Liver (tissue), 9 donors: ENCODE measurements around the gene ATOH7. TPM values are rescaled to one million over a fixed set of nuclear protein-coding genes. Genes with fewer than 3 reads are reported as not detected.

Experiments
- DNase-seq: peaks from one replicate; pipeline ENCODE4 v3.0.0-alpha.2; 2017; ENCODE audit warnings: low spot score
- H3K27ac ChIP-seq, 2 donors: one replicate each; pipeline ENCODE4 v1.7.0; 2013; ENCODE audit warnings: inconsistent platforms in 2 of 2, low read length in 2 of 2, control low read depth in 1 of 2, low read depth in 1 of 2, mild to moderate bottlenecking in 1 of 2
- H3K27me3 ChIP-seq, 4 donors: one replicate each; pipeline versions ENCODE4 v1.6.1 to v1.7.0; 2013; ENCODE audit warnings: low read length in 3 of 4, inconsistent platforms in 1 of 4, mild to moderate bottlenecking in 1 of 4, moderate library complexity in 1 of 4; ENCODE audit not compliant: control insufficient read depth in 4 of 4, insufficient read depth in 4 of 4
- H3K36me3 ChIP-seq, 4 donors: one replicate each; pipeline versions ENCODE4 v1.6.1 to v1.7.0; 2013; ENCODE audit warnings: low read length in 3 of 4, mild to moderate bottlenecking in 3 of 4, low read depth in 1 of 4, moderate library complexity in 1 of 4; ENCODE audit not compliant: control insufficient read depth in 4 of 4, insufficient read depth in 3 of 4
- H3K4me1 ChIP-seq, 4 donors: one replicate each; pipeline versions ENCODE4 v1.6.1 to v1.7.0; 2013; ENCODE audit warnings: low read length in 3 of 4, mild to moderate bottlenecking in 3 of 4, moderate library complexity in 1 of 4; ENCODE audit not compliant: control insufficient read depth in 4 of 4, insufficient read depth in 4 of 4
- H3K4me3 ChIP-seq, 3 donors: one replicate each; pipeline versions ENCODE4 v1.6.1 to v1.7.0; 2013; ENCODE audit warnings: low read length in 3 of 3, control low read depth in 1 of 3, low read depth in 1 of 3, mild to moderate bottlenecking in 1 of 3
- H3K9ac ChIP-seq, 2 donors: one replicate each; pipeline ENCODE4 v1.7.0; 2013; ENCODE audit warnings: low read length in 2 of 2, mild to moderate bottlenecking in 2 of 2, moderate library complexity in 2 of 2, control low read depth in 1 of 2, low read depth in 1 of 2
- H3K9me3 ChIP-seq, 4 donors: one replicate each; pipeline versions ENCODE4 v1.6.1 to v1.7.0; 2013; ENCODE audit warnings: low read length in 3 of 4; ENCODE audit not compliant: control insufficient read depth in 4 of 4
- EGR1 ChIP-seq, 2 donors: IDR thresholded peaks; 2 replicates each; pipeline ENCODE4 v1.6.1; 2016 to 2018; ENCODE audit warnings: antibody characterized with exemption in 2 of 2, low read depth in 2 of 2
- FOXA1 ChIP-seq: IDR thresholded peaks from 2 replicates; pipeline ENCODE4 v1.6.1; 2016; ENCODE audit warnings: antibody characterized with exemption
- FOXA2 ChIP-seq: IDR thresholded peaks from 2 replicates; pipeline ENCODE4 v1.6.1; 2016; ENCODE audit warnings: antibody characterized with exemption
- GABPA ChIP-seq, 2 donors: IDR thresholded peaks in 1 of 2; conservative IDR thresholded peaks in 1 of 2; 2 replicates each; pipeline ENCODE4 v1.6.1; 2016; ENCODE audit warnings: antibody characterized with exemption in 2 of 2, mild to moderate bottlenecking in 1 of 2, moderate library complexity in 1 of 2
- HNF4A ChIP-seq, 2 donors: conservative IDR thresholded peaks; 2 replicates each; pipeline ENCODE4 v1.6.1; 2016; ENCODE audit warnings: antibody characterized with exemption in 2 of 2, mild to moderate bottlenecking in 2 of 2
- HNF4G ChIP-seq: IDR thresholded peaks from 2 replicates; pipeline ENCODE4 v1.6.1; 2016; ENCODE audit warnings: antibody characterized with exemption
- JUND ChIP-seq, 2 donors: IDR thresholded peaks; 2 replicates each; pipeline ENCODE4 v1.6.1; 2016; ENCODE audit warnings: antibody characterized with exemption in 2 of 2
- NR2F2 ChIP-seq: IDR thresholded peaks from 2 replicates; pipeline ENCODE4 v1.6.1; 2016; ENCODE audit warnings: antibody characterized with exemption
- RAD21 ChIP-seq, 2 donors: IDR thresholded peaks; 2 replicates each; pipeline ENCODE4 v1.6.1; 2016; ENCODE audit warnings: antibody characterized with exemption in 2 of 2, mild to moderate bottlenecking in 2 of 2
- RXRA ChIP-seq, 2 donors: IDR thresholded peaks; 2 replicates each; pipeline ENCODE4 v1.6.1; 2017 to 2018; ENCODE audit warnings: antibody characterized with exemption in 2 of 2, mild to moderate bottlenecking in 1 of 2
- SP1 ChIP-seq: IDR thresholded peaks from 2 replicates; pipeline ENCODE4 v1.6.1; 2018; ENCODE audit warnings: antibody characterized with exemption, mild to moderate bottlenecking
- TAF1 ChIP-seq: conservative IDR thresholded peaks from 2 replicates; pipeline ENCODE4 v1.6.1; 2016; ENCODE audit warnings: antibody characterized with exemption, mild to moderate bottlenecking
- YY1 ChIP-seq: IDR thresholded peaks from 2 replicates; pipeline ENCODE4 v1.6.1; 2016; ENCODE audit warnings: antibody characterized with exemption, mild to moderate bottlenecking
- WGBS: extraction: QIAGEN DNeasy Blood & Tissue Kit; methylation state at CpG from one replicate; pipeline ENCODE4 v1.1.7; 2013; 5-methylcytosine and 5-hydroxymethylcytosine counted together
- polyA plus RNA-seq, 2 donors: library from polyadenylated mRNA; stranded (reverse) in 1 of 2; unstranded in 1 of 2; fragments of 200-250 nt in 1 of 2; fragments of >200 nt in 1 of 2; fragmentation: Nextera tagmentation in 1 of 2; extraction: Ambion mirVana in 1 of 2; gene quantifications; one replicate each; pipeline versions ENCODE4 v1.2.1 to v1.2.3, GENCODE V29; 2013 to 2015
- total RNA-seq, 2 donors: library from RNA; depleted of rRNA; stranded (reverse); fragments of >200 nt; gene quantifications; one replicate each; pipeline ENCODE4 v1.2.3, GENCODE V29; 2014
- TF ChIP-seq, protein P1 (sequence below): fragments of 150-350 bp; IDR thresholded peaks from 2 replicates; pipeline ENCODE4 v1.5.1; 2017; ENCODE audit warnings: improper control_type of control experiment, low read depth, low read length; ENCODE audit not compliant: missing input control
- TF ChIP-seq, protein P2 (sequence below): IDR thresholded peaks from 2 replicates; pipeline ENCODE4 v1.6.1; 2016; ENCODE audit warnings: antibody characterized with exemption, mild to moderate bottlenecking
- TF ChIP-seq, protein P3 (sequence below): IDR thresholded peaks from 2 replicates; pipeline ENCODE4 v1.6.1; 2016; ENCODE audit warnings: antibody characterized with exemption
- TF ChIP-seq, protein P4 (sequence below): IDR thresholded peaks from 2 replicates; pipeline ENCODE4 v1.6.1; 2016; ENCODE audit warnings: antibody characterized with exemption
- TF ChIP-seq, protein P5 (sequence below): IDR thresholded peaks from 2 replicates; pipeline ENCODE4 v1.6.1; 2016; ENCODE audit warnings: antibody characterized with exemption
- donor health status: healthy.
- donor health status: healthy.
- donor health status: healthy.
- donor health status: healthy.
- donor health status: healthy.

The ATOH7 gene
- total and polyA plus RNA-seq, 4 donors, result 0.14 to 0.33 TPM; not detected in 2

DNA sequence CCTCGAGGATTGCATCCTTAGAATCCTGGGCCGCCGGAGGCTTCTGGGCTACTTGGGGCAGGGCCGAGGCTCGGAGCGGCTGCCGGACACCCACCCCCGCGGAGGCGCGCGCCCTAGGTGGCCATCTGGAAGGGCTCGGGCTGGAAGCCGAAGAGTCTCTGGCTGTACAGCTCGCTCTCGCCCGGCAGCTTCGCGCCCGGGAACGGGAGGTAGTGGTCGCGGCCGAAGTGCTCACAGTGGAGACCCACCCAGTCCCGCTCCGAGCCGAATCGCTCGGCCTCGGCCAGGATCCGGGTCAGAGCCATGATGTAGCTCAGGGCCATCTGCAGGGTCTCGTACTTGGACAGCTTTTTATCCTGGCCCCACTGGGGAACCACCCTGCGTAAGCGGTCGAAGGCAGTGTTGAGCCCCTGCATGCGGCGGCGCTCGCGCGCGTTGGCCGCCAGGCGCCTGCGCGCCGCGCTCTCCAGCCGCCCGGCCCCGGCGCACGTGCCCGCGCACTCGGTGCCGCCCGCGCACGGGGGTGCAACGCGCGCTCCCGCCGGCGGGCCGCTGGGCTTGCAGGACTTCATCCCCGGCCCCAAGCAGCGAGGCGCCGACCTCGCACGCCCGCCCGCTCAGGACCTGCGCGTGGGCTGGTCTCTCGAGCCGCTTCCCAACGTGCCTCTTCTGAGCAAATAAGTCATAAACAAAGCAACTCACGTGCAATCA, 652 bp downstream of the ATOH7 start:
- TF ChIP-seq, protein P1, sequence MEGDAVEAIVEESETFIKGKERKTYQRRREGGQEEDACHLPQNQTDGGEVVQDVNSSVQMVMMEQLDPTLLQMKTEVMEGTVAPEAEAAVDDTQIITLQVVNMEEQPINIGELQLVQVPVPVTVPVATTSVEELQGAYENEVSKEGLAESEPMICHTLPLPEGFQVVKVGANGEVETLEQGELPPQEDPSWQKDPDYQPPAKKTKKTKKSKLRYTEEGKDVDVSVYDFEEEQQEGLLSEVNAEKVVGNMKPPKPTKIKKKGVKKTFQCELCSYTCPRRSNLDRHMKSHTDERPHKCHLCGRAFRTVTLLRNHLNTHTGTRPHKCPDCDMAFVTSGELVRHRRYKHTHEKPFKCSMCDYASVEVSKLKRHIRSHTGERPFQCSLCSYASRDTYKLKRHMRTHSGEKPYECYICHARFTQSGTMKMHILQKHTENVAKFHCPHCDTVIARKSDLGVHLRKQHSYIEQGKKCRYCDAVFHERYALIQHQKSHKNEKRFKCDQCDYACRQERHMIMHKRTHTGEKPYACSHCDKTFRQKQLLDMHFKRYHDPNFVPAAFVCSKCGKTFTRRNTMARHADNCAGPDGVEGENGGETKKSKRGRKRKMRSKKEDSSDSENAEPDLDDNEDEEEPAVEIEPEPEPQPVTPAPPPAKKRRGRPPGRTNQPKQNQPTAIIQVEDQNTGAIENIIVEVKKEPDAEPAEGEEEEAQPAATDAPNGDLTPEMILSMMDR, result peak; percentile 21
- TF ChIP-seq, protein P2, sequence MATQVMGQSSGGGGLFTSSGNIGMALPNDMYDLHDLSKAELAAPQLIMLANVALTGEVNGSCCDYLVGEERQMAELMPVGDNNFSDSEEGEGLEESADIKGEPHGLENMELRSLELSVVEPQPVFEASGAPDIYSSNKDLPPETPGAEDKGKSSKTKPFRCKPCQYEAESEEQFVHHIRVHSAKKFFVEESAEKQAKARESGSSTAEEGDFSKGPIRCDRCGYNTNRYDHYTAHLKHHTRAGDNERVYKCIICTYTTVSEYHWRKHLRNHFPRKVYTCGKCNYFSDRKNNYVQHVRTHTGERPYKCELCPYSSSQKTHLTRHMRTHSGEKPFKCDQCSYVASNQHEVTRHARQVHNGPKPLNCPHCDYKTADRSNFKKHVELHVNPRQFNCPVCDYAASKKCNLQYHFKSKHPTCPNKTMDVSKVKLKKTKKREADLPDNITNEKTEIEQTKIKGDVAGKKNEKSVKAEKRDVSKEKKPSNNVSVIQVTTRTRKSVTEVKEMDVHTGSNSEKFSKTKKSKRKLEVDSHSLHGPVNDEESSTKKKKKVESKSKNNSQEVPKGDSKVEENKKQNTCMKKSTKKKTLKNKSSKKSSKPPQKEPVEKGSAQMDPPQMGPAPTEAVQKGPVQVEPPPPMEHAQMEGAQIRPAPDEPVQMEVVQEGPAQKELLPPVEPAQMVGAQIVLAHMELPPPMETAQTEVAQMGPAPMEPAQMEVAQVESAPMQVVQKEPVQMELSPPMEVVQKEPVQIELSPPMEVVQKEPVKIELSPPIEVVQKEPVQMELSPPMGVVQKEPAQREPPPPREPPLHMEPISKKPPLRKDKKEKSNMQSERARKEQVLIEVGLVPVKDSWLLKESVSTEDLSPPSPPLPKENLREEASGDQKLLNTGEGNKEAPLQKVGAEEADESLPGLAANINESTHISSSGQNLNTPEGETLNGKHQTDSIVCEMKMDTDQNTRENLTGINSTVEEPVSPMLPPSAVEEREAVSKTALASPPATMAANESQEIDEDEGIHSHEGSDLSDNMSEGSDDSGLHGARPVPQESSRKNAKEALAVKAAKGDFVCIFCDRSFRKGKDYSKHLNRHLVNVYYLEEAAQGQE, result no peak
- H3K27me3 ChIP-seq, result no peaks in the 10 kb centered on the region
- H3K9ac ChIP-seq, result peak overlapping the region; percentile 60 to 71
- peaks cover 3 to 15% (median 8%) of the 10 kb centered on the region in 4 donors for H3K4me1 ChIP-seq
- no peaks in the 10 kb centered on the region for H3K9me3 ChIP-seq
- H3K4me3 ChIP-seq, result peak overlapping the region; percentile 76 to 94 (median 86)
- no peaks in the 10 kb centered on the region for H3K36me3 ChIP-seq
- under 1% methylated on average over 81 of the region's 81 CpGs for WGBS
- peak; percentile 65 for DNase-seq
- H3K27ac ChIP-seq, result peak overlapping the region in 1 of 2 donors; percentile 37

DNA sequence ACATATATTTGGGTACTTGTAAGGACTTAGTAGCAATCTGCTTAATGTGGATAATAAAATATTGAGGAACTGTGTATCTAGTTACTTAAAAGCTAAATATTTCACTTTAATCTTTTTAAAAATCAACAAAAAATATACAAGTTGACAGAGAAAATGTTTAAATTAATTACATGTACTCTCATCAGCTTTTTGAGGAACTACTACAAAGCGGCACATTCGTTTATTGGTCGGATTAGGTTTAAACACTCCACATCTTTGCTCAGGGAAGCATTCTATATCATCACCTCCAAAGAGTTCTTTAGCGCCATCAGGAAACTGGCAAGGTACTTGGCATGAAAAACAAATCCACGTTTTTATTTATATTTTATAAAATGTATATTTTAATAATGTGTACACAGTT, 1.6 kb downstream of the ATOH7 start:
- TF ChIP-seq RAD21 (IDR thresholded peaks at IDR 0.05) (no peak), HNF4A (conservative IDR thresholded peaks at IDR 0.05) (no peak), YY1 (no peak), NR2F2 (no peak), RXRA (IDR thresholded peaks at IDR 0.05) (no peak), FOXA1 (no peak), EGR1 (IDR thresholded peaks at IDR 0.05; ENCODE audit: low read depth in 2 of 2) (no peak), SP1 (no peak), JUND (IDR thresholded peaks at IDR 0.05) (no peak), GABPA (IDR thresholded peaks at IDR 0.05 in 1 of 2, conservative IDR thresholded peaks at IDR 0.05 in 1 of 2) (no peak), TAF1 (no peak), FOXA2 (no peak), HNF4G (no peak)
- TF ChIP-seq, protein P3, sequence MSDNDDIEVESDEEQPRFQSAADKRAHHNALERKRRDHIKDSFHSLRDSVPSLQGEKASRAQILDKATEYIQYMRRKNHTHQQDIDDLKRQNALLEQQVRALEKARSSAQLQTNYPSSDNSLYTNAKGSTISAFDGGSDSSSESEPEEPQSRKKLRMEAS, result no peak
- TF ChIP-seq, protein P4, sequence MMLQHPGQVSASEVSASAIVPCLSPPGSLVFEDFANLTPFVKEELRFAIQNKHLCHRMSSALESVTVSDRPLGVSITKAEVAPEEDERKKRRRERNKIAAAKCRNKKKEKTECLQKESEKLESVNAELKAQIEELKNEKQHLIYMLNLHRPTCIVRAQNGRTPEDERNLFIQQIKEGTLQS, result no peak
- TF ChIP-seq, protein P5, sequence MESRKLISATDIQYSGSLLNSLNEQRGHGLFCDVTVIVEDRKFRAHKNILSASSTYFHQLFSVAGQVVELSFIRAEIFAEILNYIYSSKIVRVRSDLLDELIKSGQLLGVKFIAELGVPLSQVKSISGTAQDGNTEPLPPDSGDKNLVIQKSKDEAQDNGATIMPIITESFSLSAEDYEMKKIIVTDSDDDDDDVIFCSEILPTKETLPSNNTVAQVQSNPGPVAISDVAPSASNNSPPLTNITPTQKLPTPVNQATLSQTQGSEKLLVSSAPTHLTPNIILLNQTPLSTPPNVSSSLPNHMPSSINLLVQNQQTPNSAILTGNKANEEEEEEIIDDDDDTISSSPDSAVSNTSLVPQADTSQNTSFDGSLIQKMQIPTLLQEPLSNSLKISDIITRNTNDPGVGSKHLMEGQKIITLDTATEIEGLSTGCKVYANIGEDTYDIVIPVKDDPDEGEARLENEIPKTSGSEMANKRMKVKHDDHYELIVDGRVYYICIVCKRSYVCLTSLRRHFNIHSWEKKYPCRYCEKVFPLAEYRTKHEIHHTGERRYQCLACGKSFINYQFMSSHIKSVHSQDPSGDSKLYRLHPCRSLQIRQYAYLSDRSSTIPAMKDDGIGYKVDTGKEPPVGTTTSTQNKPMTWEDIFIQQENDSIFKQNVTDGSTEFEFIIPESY, result no peak
- TF ChIP-seq, protein P2, result no peak
- TF ChIP-seq, protein P1, result no peak
- WGBS, result 81% methylated on average over 5 of the region's 5 CpGs
- no peak for DNase-seq
- no peak overlapping the region for H3K9ac ChIP-seq
- H3K27me3 ChIP-seq, result no peaks in the 10 kb centered on the region
- no peaks in the 10 kb centered on the region for H3K9me3 ChIP-seq
- H3K36me3 ChIP-seq, result no peaks in the 10 kb centered on the region
- H3K4me1 ChIP-seq, result peaks cover 3 to 15% (median 8%) of the 10 kb centered on the region in 4 donors
- H3K27ac ChIP-seq, result no peak overlapping the region
- no peak overlapping the region for H3K4me3 ChIP-seq
